Subcutaneous adipose tissue (tissue), 4 donors: ENCODE results near the gene PLA2G12B. TPM values are rescaled to one million over a fixed set of nuclear protein-coding genes. Genes with fewer than 3 reads are reported as not detected.

Source experiments
- total RNA-seq, 4 donors: library from RNA; depleted of rRNA; stranded (reverse); fragments of >200 nt; gene quantifications; one replicate each; pipeline ENCODE4 v1.1.0, GENCODE V29; 2016
- TF ChIP-seq, protein P1 (sequence below): fragments of 450-650 bp; IDR thresholded peaks from one replicate; pipeline ENCODE4 v1.5.1; 2016; ENCODE audit warnings: low read depth, mild to moderate bottlenecking, control low read depth, antibody characterized with exemption, moderate library complexity

PLA2G12B gene
- total RNA-seq, 4 donors from 2014 or later: not detected

- TF ChIP-seq, protein P1, sequence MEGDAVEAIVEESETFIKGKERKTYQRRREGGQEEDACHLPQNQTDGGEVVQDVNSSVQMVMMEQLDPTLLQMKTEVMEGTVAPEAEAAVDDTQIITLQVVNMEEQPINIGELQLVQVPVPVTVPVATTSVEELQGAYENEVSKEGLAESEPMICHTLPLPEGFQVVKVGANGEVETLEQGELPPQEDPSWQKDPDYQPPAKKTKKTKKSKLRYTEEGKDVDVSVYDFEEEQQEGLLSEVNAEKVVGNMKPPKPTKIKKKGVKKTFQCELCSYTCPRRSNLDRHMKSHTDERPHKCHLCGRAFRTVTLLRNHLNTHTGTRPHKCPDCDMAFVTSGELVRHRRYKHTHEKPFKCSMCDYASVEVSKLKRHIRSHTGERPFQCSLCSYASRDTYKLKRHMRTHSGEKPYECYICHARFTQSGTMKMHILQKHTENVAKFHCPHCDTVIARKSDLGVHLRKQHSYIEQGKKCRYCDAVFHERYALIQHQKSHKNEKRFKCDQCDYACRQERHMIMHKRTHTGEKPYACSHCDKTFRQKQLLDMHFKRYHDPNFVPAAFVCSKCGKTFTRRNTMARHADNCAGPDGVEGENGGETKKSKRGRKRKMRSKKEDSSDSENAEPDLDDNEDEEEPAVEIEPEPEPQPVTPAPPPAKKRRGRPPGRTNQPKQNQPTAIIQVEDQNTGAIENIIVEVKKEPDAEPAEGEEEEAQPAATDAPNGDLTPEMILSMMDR: no peak
These were observed 2.4 kb downstream of the PLA2G12B start for GRCh38 chr10:72952189-72952588.

DNA sequence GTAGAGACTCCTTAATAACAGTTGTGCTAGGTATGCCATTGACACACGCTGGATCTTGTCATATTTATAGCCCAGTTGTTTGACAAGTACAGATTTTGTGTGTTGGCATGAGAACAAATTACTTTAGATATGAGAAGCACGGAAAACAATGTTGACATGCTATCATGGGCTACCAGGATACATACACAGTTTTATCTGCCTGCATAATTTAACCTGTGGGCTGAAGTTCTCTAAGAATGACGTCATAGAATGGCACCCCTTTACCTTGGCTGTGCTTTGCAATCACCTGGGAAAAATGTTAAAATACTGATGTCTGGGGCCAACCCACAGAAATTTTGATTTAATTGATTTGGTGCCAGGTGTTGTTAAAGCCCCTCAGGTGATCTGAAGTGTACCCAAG, 2.8 kb downstream of the PLA2G12B start:
- TF ChIP-seq, protein P1: no peak

DNA sequence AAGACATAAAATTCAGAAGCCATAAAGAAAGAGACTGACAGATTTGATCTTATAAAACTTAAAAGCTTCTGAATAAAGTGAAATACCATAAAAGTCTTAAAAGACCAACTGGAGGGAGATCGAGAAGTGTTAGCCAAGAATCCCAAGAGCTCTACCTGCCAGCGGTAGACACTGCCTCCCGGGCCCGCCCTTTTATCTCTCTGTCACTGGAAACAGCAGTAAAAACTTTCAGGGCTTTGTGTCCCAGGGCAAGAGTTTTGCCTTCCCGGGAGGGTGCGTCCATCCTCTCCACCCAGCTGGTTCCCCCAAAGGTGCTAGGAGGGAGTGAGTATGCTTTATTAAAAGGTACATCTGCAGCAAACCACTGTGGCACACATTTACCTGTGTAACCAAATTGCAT, 5.8 kb downstream of the PLA2G12B start:
- TF ChIP-seq, protein P1: no peak

DNA sequence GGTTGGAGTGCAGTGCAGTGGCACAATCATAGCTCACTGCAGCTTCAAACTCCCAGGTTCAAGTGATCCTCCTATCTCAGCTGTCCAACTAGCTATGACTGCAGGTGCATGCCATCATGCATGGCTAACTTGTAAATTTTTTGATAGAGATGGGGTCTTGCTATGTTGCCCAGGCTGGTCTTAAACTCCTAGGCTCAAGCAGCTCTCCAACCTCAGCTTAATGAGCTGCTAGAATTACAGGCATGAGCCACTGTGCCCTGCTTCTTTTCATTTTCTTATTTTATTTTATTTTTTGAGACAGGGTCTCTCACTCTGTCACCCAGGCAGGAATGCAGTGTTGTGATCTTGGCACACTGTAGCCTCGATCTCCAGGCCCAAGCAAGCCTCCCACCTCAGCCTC, 7.6 kb downstream of the PLA2G12B start:
- TF ChIP-seq, protein P1: no peak

DNA sequence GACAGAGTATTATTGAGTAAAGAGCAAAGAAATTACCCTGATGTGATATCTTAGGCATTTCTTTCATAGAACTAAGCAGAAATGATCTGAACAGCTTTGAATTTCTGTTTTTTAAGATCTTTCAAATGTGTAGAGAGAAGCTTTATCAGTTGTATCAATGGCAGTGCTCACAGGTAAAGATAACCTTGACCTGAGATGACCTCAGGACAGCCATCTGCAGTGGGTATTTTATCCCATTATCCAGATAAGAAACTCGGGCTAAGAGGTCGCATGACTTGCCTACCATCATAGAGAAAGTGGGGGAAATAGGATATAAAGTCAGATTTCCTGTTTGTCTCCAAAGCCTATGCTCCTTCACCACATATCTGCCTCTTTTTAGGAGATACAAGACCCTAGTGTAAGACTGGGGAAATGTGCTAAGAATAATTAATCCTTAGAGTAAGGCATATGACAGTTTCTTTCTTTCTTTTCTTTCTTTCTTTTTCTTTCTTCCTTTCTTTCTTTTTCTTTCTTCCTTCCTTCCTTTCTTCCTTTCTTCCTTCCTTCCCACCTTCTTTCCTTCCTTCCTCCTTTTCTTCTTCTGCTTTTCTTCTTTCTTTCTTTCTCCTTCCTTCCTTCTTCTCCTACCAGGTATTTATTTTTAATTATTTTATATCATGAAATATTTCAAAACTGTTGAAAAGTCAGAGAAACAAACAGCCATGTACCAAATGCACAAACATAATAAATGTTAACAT, 10.9 kb downstream of the PLA2G12B start:
- TF ChIP-seq, protein P1: no peak

- TF ChIP-seq, protein P1: no peak
These were observed 19.2 kb downstream of the PLA2G12B start for GRCh38 chr10:72935361-72935760.

- TF ChIP-seq, protein P1: no peak
These were observed 22.2 kb downstream of the PLA2G12B start for GRCh38 chr10:72932259-72933015.
